Measurements from ENCODE around the gene ARHGEF16. TPM values are rescaled to one million over a fixed set of nuclear protein-coding genes. Genes with fewer than 3 reads are reported as not detected.

Gene ARHGEF16
- total RNA-seq, 1 donor from 2014 or later, result 1.7 TPM

- H3K27ac Mint-ChIP-seq (ENCODE audit: unreplicated experiment), result no peak overlapping the region
- peaks cover 14% of the 10 kb centered on the region for H3K27me3 Mint-ChIP-seq (ENCODE audit: unreplicated experiment)
- TF ChIP-seq CTCF (IDR thresholded peaks at IDR 0.05; ENCODE audit: unreplicated experiment), result no peak
- peaks cover 13% of the 10 kb centered on the region for H3K36me3 Mint-ChIP-seq (ENCODE audit: low read depth, unreplicated experiment)
- no peaks in the 10 kb centered on the region for H3K4me1 Mint-ChIP-seq (ENCODE audit: unreplicated experiment)
- H3K4me3 Mint-ChIP-seq (ENCODE audit: unreplicated experiment), result no peak overlapping the region
- DNase-seq (ENCODE audit: low spot score), result no peak
- H3K9me3 Mint-ChIP-seq (ENCODE audit: unreplicated experiment), result no peaks in the 10 kb centered on the region
These were observed 61.5 kb downstream of the ARHGEF16 start for GRCh38 chr1:3515774-3516480.

- H3K27ac Mint-ChIP-seq (ENCODE audit: unreplicated experiment), result no peak overlapping the region
- H3K4me1 Mint-ChIP-seq (ENCODE audit: unreplicated experiment), result no peaks in the 10 kb centered on the region
- no peak for DNase-seq (ENCODE audit: low spot score)
- no peaks in the 10 kb centered on the region for H3K9me3 Mint-ChIP-seq (ENCODE audit: unreplicated experiment)
- H3K27me3 Mint-ChIP-seq (ENCODE audit: unreplicated experiment), result peaks cover 13% of the 10 kb centered on the region
- peaks cover 13% of the 10 kb centered on the region for H3K36me3 Mint-ChIP-seq (ENCODE audit: low read depth, unreplicated experiment)
- no peak overlapping the region for H3K4me3 Mint-ChIP-seq (ENCODE audit: unreplicated experiment)
- TF ChIP-seq CTCF (IDR thresholded peaks at IDR 0.05; ENCODE audit: unreplicated experiment), result no peak
These were observed 62.0 kb downstream of the ARHGEF16 start for GRCh38 chr1:3516481-3516869.

GRCh38 chr1:3516911-3517675, 62.6 kb downstream of the ARHGEF16 start:
- H3K36me3 Mint-ChIP-seq (ENCODE audit: low read depth, unreplicated experiment), result peaks cover 13% of the 10 kb centered on the region
- H3K4me1 Mint-ChIP-seq (ENCODE audit: unreplicated experiment), result no peaks in the 10 kb centered on the region
- H3K27ac Mint-ChIP-seq (ENCODE audit: unreplicated experiment), result no peak overlapping the region
- TF ChIP-seq CTCF (IDR thresholded peaks at IDR 0.05; ENCODE audit: unreplicated experiment), result no peak
- no peaks in the 10 kb centered on the region for H3K9me3 Mint-ChIP-seq (ENCODE audit: unreplicated experiment)
- DNase-seq (ENCODE audit: low spot score), result no peak
- no peak overlapping the region for H3K4me3 Mint-ChIP-seq (ENCODE audit: unreplicated experiment)
- H3K27me3 Mint-ChIP-seq (ENCODE audit: unreplicated experiment), result peaks cover 11% of the 10 kb centered on the region

GRCh38 chr1:3518256-3518655, 63.8 kb downstream of the ARHGEF16 start:
- Mint-ChIP-seq H3K9me3 (ENCODE audit: unreplicated experiment) (no peaks in the 10 kb centered on the region), H3K27me3 (ENCODE audit: unreplicated experiment) (peaks cover 8% of the 10 kb centered on the region), H3K4me3 (ENCODE audit: unreplicated experiment) (no peak overlapping the region), H3K27ac (ENCODE audit: unreplicated experiment) (no peak overlapping the region), H3K4me1 (ENCODE audit: unreplicated experiment) (no peaks in the 10 kb centered on the region), H3K36me3 (ENCODE audit: low read depth, unreplicated experiment) (peaks cover 6% of the 10 kb centered on the region)
- peak; percentile 99 for TF ChIP-seq CTCF (IDR thresholded peaks at IDR 0.05; ENCODE audit: unreplicated experiment)
- no peak for DNase-seq (ENCODE audit: low spot score)

- Mint-ChIP-seq H3K9me3 (ENCODE audit: unreplicated experiment) (no peaks in the 10 kb centered on the region), H3K4me1 (ENCODE audit: unreplicated experiment) (no peaks in the 10 kb centered on the region), H3K27ac (ENCODE audit: unreplicated experiment) (no peak overlapping the region), H3K4me3 (ENCODE audit: unreplicated experiment) (no peak overlapping the region), H3K36me3 (ENCODE audit: low read depth, unreplicated experiment) (peaks cover 6% of the 10 kb centered on the region), H3K27me3 (ENCODE audit: unreplicated experiment) (peaks cover 8% of the 10 kb centered on the region)
- no peak for DNase-seq (ENCODE audit: low spot score)
- TF ChIP-seq CTCF (IDR thresholded peaks at IDR 0.05; ENCODE audit: unreplicated experiment), result no peak
These were observed 64.3 kb downstream of the ARHGEF16 start for GRCh38 chr1:3518756-3519155.

Data from endothelial cell (in vitro differentiated cells).